GM13976 (cell line): Measurements from ENCODE around the gene CDH13.

ENCODE experiments used
- DNase-seq: peaks from one replicate; pipeline ENCODE4 v3.0.0; 2012; ENCODE audit warnings: low spot score
- in situ Hi-C: fragments of 300-500 bp; cut with MboI; formaldehyde crosslinking; loops from one replicate; pipeline ENCODE4 v1.12.0; 2022; ENCODE audit warnings: low sequenced_read_pairs, mixed read lengths, inconsistent platforms; ENCODE audit not compliant: unreplicated experiment
- TF ChIP-seq, protein P1 (sequence below): IDR thresholded peaks from 2 replicates; pipeline ENCODE4 v1.5.1; 2012; ENCODE audit warnings: borderline replicate concordance, mild to moderate bottlenecking; ENCODE audit not compliant: insufficient read depth; ENCODE audit errors: extremely low read depth, missing control alignments, control extremely low read depth

Gene CDH13

DNA sequence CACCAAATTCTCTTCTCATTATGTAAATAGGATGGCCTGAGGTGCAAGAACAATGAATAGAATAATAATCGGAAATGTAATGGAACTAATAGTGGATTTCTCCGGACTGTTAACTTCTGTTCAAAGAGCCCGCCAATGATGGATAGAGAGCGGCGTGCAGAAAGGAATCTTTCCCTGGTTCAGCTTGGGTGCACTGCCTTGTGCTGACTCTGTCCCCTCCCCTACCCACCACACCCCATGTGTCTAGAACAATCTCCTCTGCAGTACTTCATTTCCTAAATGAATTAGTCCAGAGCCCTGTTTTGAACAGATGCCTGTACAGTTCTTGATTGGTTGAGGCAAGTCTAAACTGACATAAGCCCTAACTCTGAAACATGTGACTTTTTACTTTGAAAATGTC is 125.4 kb downstream of the CDH13 start:
- DNase-seq, result no peak
- in situ Hi-C loops, result no loop called here
- TF ChIP-seq, protein P1, sequence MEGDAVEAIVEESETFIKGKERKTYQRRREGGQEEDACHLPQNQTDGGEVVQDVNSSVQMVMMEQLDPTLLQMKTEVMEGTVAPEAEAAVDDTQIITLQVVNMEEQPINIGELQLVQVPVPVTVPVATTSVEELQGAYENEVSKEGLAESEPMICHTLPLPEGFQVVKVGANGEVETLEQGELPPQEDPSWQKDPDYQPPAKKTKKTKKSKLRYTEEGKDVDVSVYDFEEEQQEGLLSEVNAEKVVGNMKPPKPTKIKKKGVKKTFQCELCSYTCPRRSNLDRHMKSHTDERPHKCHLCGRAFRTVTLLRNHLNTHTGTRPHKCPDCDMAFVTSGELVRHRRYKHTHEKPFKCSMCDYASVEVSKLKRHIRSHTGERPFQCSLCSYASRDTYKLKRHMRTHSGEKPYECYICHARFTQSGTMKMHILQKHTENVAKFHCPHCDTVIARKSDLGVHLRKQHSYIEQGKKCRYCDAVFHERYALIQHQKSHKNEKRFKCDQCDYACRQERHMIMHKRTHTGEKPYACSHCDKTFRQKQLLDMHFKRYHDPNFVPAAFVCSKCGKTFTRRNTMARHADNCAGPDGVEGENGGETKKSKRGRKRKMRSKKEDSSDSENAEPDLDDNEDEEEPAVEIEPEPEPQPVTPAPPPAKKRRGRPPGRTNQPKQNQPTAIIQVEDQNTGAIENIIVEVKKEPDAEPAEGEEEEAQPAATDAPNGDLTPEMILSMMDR, result no peak

DNA sequence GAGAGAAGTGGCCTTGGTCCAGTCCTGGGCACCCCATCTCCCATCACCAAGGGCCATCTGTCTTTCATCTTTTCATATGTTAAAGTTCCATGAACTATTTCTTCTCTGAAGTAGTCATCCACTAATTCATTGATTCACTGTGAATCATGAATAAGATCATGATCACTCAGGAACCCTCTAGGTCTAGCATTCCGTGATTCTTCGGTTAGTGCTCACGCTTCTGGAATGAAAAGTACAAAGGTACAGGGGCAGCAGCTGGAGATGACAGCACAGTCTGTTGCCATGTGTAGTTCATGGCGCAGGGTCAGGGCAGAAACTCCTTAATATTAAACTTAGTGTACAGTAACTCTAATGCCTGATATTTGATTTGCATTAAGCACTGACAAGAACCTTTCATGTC is 127.1 kb downstream of the CDH13 start:
- TF ChIP-seq, protein P1, result no peak
- in situ Hi-C loops, result no loop called here
- no peak for DNase-seq

DNA sequence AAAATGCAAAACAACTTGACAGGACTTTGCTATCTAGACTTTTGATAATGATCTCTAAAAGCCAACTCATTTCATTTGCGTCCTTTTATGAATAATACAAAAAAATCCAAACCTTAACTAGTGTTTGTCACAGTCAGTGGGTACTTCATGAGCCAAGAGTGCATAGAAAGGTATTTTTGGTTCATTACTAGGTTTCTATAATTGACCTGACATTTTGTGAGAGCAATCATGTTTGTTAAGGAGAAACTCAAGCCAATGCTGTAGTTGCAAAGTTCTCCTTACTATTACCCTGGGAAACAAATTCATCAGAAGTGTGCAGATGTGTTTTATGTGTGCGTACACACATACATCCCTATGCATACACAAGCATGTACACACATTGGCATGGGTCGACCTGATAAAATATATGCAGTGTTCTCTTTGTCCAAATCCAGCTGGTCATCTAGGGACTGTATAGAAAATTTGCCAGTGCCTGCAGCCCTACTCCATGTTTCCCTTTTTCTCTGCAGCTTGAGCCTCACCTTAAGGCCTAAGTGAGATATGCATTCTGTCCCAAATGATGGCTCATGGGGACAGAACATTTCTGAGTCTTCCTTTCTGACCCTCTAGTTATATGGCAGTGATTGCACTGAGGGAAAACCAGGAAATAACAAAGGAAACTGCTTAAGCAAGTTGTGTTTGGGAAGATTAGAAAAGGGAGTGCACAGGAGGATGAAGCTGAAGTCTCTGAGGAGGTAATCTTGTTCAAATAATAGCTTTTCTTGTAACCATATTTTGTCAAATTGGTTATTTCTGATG is 128.1 kb downstream of the CDH13 start:
- no peak for DNase-seq
- in situ Hi-C loops, result no loop called here
- TF ChIP-seq, protein P1, result no peak

DNA sequence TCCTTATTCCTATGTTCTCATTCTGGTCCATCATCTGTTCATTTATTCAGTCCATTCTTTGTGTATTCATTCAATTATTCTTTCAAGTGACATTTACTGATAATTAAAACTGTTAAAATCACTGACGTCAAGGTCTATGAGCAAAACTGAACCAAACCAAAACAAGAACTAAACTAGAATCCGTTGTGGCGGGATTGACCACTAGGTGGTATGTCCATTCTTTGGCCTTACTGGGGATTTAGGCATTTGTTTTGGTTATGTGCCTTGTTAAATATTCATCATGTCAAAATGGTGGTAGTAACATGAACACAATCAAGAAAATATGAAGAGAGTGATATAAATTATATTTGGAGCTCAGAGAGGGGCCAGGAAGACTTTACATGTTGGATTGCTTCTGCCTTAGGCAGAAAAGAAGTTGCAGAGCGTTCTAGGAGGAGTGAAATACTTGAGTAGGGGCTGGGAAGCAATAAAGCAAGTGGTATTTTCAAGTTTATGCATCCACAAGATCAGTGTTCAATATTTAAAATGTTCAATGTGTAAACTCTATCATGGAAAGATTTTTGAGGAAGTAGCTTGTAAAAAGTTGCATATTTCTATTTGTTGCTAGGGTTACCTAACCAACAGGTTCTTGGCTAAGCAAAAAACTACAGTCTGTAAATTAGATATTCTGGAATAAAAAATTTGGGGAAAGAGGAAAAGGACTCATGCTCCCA is 129.0 kb downstream of the CDH13 start:
- in situ Hi-C loops, result no loop called here
- no peak for DNase-seq
- TF ChIP-seq, protein P1, result no peak

DNA sequence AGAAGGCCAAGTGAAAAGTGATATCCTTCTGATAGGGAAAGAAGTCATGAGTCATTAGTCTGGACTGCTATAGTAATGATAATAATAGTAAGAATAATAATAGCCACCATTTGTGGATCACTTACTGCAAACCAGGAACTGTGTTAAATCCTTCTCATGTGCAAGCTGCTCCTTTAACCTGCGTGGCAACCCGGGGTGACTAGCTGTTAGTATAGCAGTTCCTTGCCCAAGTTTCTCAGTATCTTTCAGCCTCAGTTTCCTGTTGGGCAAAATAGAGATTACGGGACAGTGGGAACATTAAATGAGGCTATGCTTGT is 129.5 kb downstream of the CDH13 start:
- in situ Hi-C loops, result no loop called here
- TF ChIP-seq, protein P1, result no peak
- no peak for DNase-seq

DNA sequence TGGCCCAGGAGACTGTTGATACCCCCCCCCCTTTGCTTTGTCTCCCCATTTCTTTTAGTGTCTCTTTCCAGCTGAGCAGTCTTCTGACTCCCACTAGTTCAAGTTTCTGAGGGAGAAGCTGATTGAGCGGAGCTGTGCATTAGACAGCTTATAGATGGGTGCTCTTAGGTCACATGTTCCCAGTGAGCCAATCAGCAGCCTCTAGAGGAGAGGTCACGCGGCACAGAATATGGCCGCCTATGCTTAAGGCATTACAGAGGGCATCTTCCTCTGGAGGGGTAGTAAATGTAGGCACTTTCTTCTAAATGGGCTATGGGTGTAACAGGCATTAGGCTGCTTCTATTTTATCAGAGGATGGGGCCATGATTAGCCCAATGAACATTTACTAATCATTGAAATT is 131.6 kb downstream of the CDH13 start:
- in situ Hi-C loops, result no loop called here
- TF ChIP-seq, protein P1, result no peak
- DNase-seq, result no peak

DNA sequence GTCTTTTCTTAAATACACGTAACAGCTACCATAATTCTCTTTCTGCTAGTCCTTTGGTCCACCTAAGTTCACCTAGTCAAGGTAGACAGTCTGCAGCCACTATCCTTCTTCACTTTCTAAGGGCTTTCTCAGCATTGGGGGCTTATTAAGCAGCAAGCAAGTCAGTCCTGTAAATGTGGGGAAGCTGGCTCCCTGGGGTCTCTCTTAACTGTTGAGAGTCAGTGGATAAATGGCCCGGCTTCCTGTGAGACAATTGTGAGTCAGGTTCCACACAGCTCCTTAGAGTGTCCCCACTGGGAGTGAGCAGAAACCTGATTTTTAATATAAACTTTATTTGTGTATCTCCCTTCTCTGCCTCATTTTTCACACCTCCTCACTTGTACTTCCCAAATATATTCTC is 132.1 kb downstream of the CDH13 start:
- DNase-seq, result no peak
- TF ChIP-seq, protein P1, result no peak
- in situ Hi-C loops, result no loop called here
